GM20431 (cell line): Measurements from ENCODE around the gene ERI3.

Source experiments
- in situ Hi-C: fragments of 300-500 bp; cut with MseI, MboI; formaldehyde crosslinking; loops from one replicate; pipeline ENCODE4 v1.15.0; 2020; ENCODE audit warnings: low sequenced_read_pairs; ENCODE audit not compliant: unreplicated experiment

The ERI3 gene

GRCh38 chr1:44265656-44266358, 89.2 kb downstream of the ERI3 start:
- in situ Hi-C loops, result no loop called here

GRCh38 chr1:44264451-44264771, 90.6 kb downstream of the ERI3 start:
- in situ Hi-C loops, result no loop called here

GRCh38 chr1:44263568-44264450, 91.2 kb downstream of the ERI3 start:
- in situ Hi-C loops, result no loop called here

GRCh38 chr1:44262816-44263567, 92.1 kb downstream of the ERI3 start:
- in situ Hi-C loops, result no loop called here

GRCh38 chr1:44262414-44262813, 92.6 kb downstream of the ERI3 start:
- in situ Hi-C loops, result no loop called here

GRCh38 chr1:44261962-44262361, 93.1 kb downstream of the ERI3 start:
- in situ Hi-C loops, result no loop called here

GRCh38 chr1:44261171-44261817, 93.8 kb downstream of the ERI3 start:
- in situ Hi-C loops, result no loop called here

- in situ Hi-C loops, result no loop called here
Observed at GRCh38 chr1:44260792-44261170, 94.3 kb downstream of the ERI3 start.

- in situ Hi-C loops, result no loop called here
Observed at GRCh38 chr1:44259090-44259489, 96.0 kb downstream of the ERI3 start.

- in situ Hi-C loops, result no loop called here
Observed at GRCh38 chr1:44256762-44257554, 98.1 kb downstream of the ERI3 start.

GRCh38 chr1:44254392-44254910, 100.6 kb downstream of the ERI3 start:
- in situ Hi-C loops, result no loop called here

- in situ Hi-C loops, result no loop called here
Observed at GRCh38 chr1:44251989-44252671, 102.9 kb downstream of the ERI3 start.

- in situ Hi-C loops, result no loop called here
Observed at GRCh38 chr1:44251486-44251885, 103.6 kb downstream of the ERI3 start.

GRCh38 chr1:44250068-44250781, 104.8 kb downstream of the ERI3 start:
- in situ Hi-C loops, result no loop called here

GRCh38 chr1:44249543-44249942, 105.5 kb downstream of the ERI3 start:
- in situ Hi-C loops, result no loop called here

GRCh38 chr1:44246806-44247205, 108.3 kb downstream of the ERI3 start:
- in situ Hi-C loops, result no loop called here

GRCh38 chr1:44244986-44245385, 110.1 kb downstream of the ERI3 start:
- in situ Hi-C loops, result no loop called here

- in situ Hi-C loops, result no loop called here
Observed at GRCh38 chr1:44243782-44244495, 111.1 kb downstream of the ERI3 start.
